Peyer's patch (tissue), 4 donors: ENCODE data around the gene NARF.

Source experiments
- POLR2A ChIP-seq, 2 donors: fragments of 450-650 bp; IDR thresholded peaks; one replicate each; pipeline ENCODE4 v1.5.1; 2017; ENCODE audit warnings: antibody characterized with exemption in 2 of 2, mild to moderate bottlenecking in 2 of 2, moderate library complexity in 2 of 2
- TF ChIP-seq, protein P1 (sequence below), 6 experiments: fragments of 450-650 bp in 4 of 6; fragments of 200-600 bp in 2 of 6; sonication (generic) in 1 of 6; IDR thresholded peaks; one replicate each; pipeline ENCODE4 v1.5.1; 2017 to 2019; ENCODE audit warnings: antibody characterized with exemption in 6 of 6, mild to moderate bottlenecking in 3 of 6, moderate library complexity in 1 of 6

DNA sequence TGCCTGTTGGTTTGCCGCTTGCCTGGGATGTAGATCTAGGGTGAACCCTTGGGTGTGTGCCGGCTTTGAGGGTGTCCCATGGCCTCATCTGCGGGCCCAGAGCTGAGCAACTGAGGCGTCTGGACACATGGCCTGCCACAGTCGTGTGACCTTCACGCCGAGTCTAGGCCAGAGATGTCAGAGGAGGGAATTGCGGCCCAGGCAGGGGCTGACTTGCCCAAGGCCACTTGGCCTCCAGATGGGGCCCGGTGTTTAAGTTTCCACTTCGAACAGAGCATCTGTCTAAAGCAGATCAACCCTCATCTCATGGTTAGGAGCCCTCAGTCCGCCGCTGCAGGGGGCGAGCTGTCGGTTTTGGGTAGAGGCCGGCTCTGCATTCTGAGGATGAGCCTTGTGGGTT, 33.0 kb downstream of the NARF start:
- TF ChIP-seq, protein P1, sequence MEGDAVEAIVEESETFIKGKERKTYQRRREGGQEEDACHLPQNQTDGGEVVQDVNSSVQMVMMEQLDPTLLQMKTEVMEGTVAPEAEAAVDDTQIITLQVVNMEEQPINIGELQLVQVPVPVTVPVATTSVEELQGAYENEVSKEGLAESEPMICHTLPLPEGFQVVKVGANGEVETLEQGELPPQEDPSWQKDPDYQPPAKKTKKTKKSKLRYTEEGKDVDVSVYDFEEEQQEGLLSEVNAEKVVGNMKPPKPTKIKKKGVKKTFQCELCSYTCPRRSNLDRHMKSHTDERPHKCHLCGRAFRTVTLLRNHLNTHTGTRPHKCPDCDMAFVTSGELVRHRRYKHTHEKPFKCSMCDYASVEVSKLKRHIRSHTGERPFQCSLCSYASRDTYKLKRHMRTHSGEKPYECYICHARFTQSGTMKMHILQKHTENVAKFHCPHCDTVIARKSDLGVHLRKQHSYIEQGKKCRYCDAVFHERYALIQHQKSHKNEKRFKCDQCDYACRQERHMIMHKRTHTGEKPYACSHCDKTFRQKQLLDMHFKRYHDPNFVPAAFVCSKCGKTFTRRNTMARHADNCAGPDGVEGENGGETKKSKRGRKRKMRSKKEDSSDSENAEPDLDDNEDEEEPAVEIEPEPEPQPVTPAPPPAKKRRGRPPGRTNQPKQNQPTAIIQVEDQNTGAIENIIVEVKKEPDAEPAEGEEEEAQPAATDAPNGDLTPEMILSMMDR (IDR thresholded peaks at IDR 0.05): no peak
- no peak for TF ChIP-seq POLR2A (IDR thresholded peaks at IDR 0.05)
